Testis (tissue), 5 donors: ENCODE data around the gene RBM27. TPM values are rescaled to one million over a fixed set of nuclear protein-coding genes. Genes with fewer than 3 reads are reported as not detected.
A peak's percentile ranks its signal among the peaks of the same experiment; 100 is the strongest.

Experiments
- DNase-seq: peaks from one replicate; pipeline ENCODE4 v3.0.0-alpha.2; 2019
- H3K27ac ChIP-seq, 2 donors: fragments of 200-600 bp; sonication (generic); one replicate each; pipeline ENCODE4 v1.5.1; 2019
- H3K27me3 ChIP-seq: fragments of 200-600 bp; sonication (generic); one replicate; pipeline ENCODE4 v1.5.1; 2019
- H3K36me3 ChIP-seq: fragments of 200-600 bp; sonication (generic); one replicate; pipeline ENCODE4 v1.5.1; 2017; ENCODE audit warnings: low read depth; ENCODE audit errors: missing control alignments
- H3K4me1 ChIP-seq: fragments of 200-600 bp; sonication (generic); one replicate; pipeline ENCODE4 v1.5.1; 2019
- H3K4me3 ChIP-seq, 2 donors: fragments of 200-600 bp; sonication (generic); one replicate each; pipeline ENCODE4 v1.5.1; 2017 to 2019
- H3K9me3 ChIP-seq: fragments of 200-600 bp; sonication (generic); one replicate; pipeline ENCODE4 v1.5.1; 2017
- POLR2A ChIP-seq: fragments of 450-650 bp; IDR thresholded peaks from one replicate; pipeline ENCODE4 v1.6.1; 2017; ENCODE audit warnings: antibody characterized with exemption, mild to moderate bottlenecking, moderate library complexity
- WGBS, 2 donors: methylation state at CpG; one replicate each; pipeline ENCODE4 v1.1.5; 2018; 5-methylcytosine and 5-hydroxymethylcytosine counted together
- intact Hi-C: fragments of 100-400 bp; cut with DNase I; formaldehyde crosslinking; loops from one replicate; pipeline ENCODE4 v1.15.1; 2023; ENCODE audit warnings: low total_unique reads
- long read RNA-seq, 2 donors: transcript quantifications; one replicate each; lab custom pipeline, GENCODE V29; 2026
- polyA plus RNA-seq: library from polyadenylated mRNA; stranded (reverse); fragments of 350-450 nt; fragmentation: Illumina TruSeq; extraction: RNeasy Lipid Tissue Mini Kit (QIAGEN cat#74804); gene quantifications from one replicate; pipeline ENCODE4 v1.2.3, GENCODE V29; 2014; ENCODE audit warnings: low read depth, low replicate concordance; ENCODE audit not compliant: insufficient read depth
- total RNA-seq, 2 donors: library from RNA; depleted of rRNA; stranded (reverse); fragments of >200 nt; gene quantifications; one replicate each; pipeline ENCODE4 v1.2.3, GENCODE V29; 2016
- TF ChIP-seq, protein P1 (sequence below), 3 experiments: fragments of 450-650 bp in 2 of 3; fragments of 200-600 bp in 1 of 3; sonication (generic) in 1 of 3; IDR thresholded peaks; one replicate each; pipeline ENCODE4 v1.5.1; 2016 to 2019; ENCODE audit warnings: antibody characterized with exemption in 3 of 3, mild to moderate bottlenecking in 2 of 3, moderate library complexity in 1 of 3

The RBM27 gene
- total RNA-seq (10 to 100 TPM; 35.2 to 37.2 TPM), polyA plus RNA-seq (20.3 TPM)
- long read RNA-seq, donor 1, full-length matches to known transcripts: 2 of 2 reads
- long read RNA-seq, donor 1, partial matches to known transcripts: 0 of 2 reads
- long read RNA-seq, donor 1, other reads (novel, unspliced or antisense): 0 of 2 reads
- long read RNA-seq, donor 2: 0 reads

GRCh38 chr5:146203011-146203871 is at the start of gene RBM27:
Gene RBM27, plus strand, starts transcription at chr5:146203605. Its CDS starts 161 bp downstream, at chr5:146203766.
- intact Hi-C loops: no loop called here
- DNase-seq: peak; percentile 98
- peak within 1 kb of the TSS; percentile 84 to 90 for H3K27ac ChIP-seq
- H3K4me3 ChIP-seq: peak within 1 kb of the TSS; percentile 93 to 95
- H3K9me3 ChIP-seq: no peaks in the 10 kb centered on the region
- no peaks in the 10 kb centered on the region for H3K27me3 ChIP-seq
- no peaks in the 10 kb centered on the region for H3K36me3 ChIP-seq
- TF ChIP-seq, protein P1, sequence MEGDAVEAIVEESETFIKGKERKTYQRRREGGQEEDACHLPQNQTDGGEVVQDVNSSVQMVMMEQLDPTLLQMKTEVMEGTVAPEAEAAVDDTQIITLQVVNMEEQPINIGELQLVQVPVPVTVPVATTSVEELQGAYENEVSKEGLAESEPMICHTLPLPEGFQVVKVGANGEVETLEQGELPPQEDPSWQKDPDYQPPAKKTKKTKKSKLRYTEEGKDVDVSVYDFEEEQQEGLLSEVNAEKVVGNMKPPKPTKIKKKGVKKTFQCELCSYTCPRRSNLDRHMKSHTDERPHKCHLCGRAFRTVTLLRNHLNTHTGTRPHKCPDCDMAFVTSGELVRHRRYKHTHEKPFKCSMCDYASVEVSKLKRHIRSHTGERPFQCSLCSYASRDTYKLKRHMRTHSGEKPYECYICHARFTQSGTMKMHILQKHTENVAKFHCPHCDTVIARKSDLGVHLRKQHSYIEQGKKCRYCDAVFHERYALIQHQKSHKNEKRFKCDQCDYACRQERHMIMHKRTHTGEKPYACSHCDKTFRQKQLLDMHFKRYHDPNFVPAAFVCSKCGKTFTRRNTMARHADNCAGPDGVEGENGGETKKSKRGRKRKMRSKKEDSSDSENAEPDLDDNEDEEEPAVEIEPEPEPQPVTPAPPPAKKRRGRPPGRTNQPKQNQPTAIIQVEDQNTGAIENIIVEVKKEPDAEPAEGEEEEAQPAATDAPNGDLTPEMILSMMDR (IDR thresholded peaks at IDR 0.05): no peak
- TF ChIP-seq POLR2A: no peak
- WGBS, 2 donors: 0% methylated on average over 16 to 39 of the region's 48 CpGs
- H3K4me1 ChIP-seq: peaks cover 9% of the 10 kb centered on the region

- intact Hi-C loops: no loop called here
- no peaks in the 10 kb centered on the region for H3K36me3 ChIP-seq
- H3K27me3 ChIP-seq: no peaks in the 10 kb centered on the region
- no peaks in the 10 kb centered on the region for H3K9me3 ChIP-seq
- no peak for DNase-seq
- H3K4me3 ChIP-seq: no peak overlapping the region
- H3K27ac ChIP-seq: no peak overlapping the region
- no peak for TF ChIP-seq POLR2A
- TF ChIP-seq, protein P1 (IDR thresholded peaks at IDR 0.05): no peak
- no peaks in the 10 kb centered on the region for H3K4me1 ChIP-seq
Observed at GRCh38 chr5:146158255-146158654, 45.1 kb upstream of the RBM27 start.

DNA sequence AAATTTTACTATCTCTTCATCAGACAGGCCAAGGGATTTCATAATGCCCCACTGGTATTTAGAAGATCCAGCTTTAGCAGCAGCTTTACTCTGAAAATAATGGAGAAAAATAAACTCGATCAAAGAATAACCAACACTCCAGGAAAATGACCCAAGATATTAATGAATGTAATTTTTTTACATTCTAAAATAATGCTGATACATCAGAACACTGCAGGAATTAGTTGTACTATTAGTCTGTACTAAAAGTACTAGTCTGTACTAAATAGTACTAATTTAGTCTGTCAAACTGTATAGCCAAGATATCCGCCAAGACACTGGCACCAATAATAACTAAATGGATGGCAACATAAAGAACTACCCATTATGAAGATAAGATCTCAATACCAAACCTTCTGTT is 39.0 kb upstream of the RBM27 start:
- intact Hi-C loops: no loop called here
- DNase-seq: no peak
- WGBS, 2 donors: 93 to 96% methylated on average over 2 of the region's 2 CpGs
- H3K27me3 ChIP-seq: no peaks in the 10 kb centered on the region
- H3K4me3 ChIP-seq: no peak overlapping the region
- H3K4me1 ChIP-seq: no peaks in the 10 kb centered on the region
- H3K36me3 ChIP-seq: no peaks in the 10 kb centered on the region
- H3K27ac ChIP-seq: no peak overlapping the region
- H3K9me3 ChIP-seq: no peaks in the 10 kb centered on the region
- TF ChIP-seq POLR2A: no peak
- TF ChIP-seq, protein P1 (IDR thresholded peaks at IDR 0.05): no peak

DNA sequence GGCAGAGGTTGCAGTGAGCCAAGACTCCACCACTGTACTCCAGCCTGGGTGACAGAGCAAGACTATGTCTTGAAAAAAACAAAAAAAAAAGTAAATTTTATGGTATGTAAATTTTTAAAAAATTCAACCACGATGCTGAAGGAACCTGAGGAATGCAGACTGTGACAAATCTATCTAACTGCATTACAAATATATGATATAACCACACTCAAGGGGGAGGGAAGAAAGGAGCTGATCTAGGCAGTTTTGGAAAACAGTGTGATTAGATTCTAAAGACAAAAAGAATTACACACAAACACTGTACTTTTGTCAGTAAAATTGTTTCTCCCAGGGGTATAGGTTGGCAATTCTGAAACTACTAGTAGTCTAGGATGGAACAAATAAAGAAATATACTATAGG is 37.9 kb upstream of the RBM27 start:
- Histone ChIP-seq H3K27ac (no peak overlapping the region), H3K4me3 (no peak overlapping the region), H3K27me3 (no peaks in the 10 kb centered on the region), H3K9me3 (no peaks in the 10 kb centered on the region), H3K4me1 (no peaks in the 10 kb centered on the region), H3K36me3 (no peaks in the 10 kb centered on the region)
- intact Hi-C loops: no loop called here
- TF ChIP-seq POLR2A: no peak
- TF ChIP-seq, protein P1 (IDR thresholded peaks at IDR 0.05): no peak
- 81 to 87% methylated on average over 1 of the region's 1 CpG for WGBS, 2 donors
- DNase-seq: no peak
